Measurements from ENCODE around the gene SPATA31D3. TPM values are rescaled to one million over a fixed set of nuclear protein-coding genes. Genes with fewer than 3 reads are reported as not detected.

SPATA31D3 gene
- total and polyA plus RNA-seq, 2 of the 8 experiments (the other 6 are each of a cell fraction or from before 2014, with no cell fraction given), result not detected

- Histone ChIP-seq H2BK120ac (replicated peaks; ENCODE audit: low read depth, low read length) (no peak overlapping the region), H2AFZ (ENCODE audit: low read length) (no peak overlapping the region), H2BK5ac (ENCODE audit: low read depth, low read length) (no peak overlapping the region), H3K18ac (ENCODE audit: extremely low read depth, low read length) (no peak overlapping the region), H3K23me2 (ENCODE audit: low read depth, low read length) (no peaks in the 10 kb centered on the region), H2BK12ac (ENCODE audit: low read depth, low read length) (no peak overlapping the region), H3K36me3 (ENCODE audit: control insufficient read depth in 2 of 4, insufficient read depth in 4 of 4, low read length in 3 of 4) (no peaks in the 10 kb centered on the region), H3K4ac (replicated peaks; ENCODE audit: insufficient read length, low read depth, low read length) (no peak overlapping the region), H3K23ac (ENCODE audit: insufficient read length) (no peak overlapping the region), H3K79me2 (ENCODE audit: control insufficient read depth in 1 of 2, insufficient read depth in 2 of 2, low read length in 2 of 2) (no peaks in the 10 kb centered on the region), H3K14ac (ENCODE audit: insufficient read length) (no peak overlapping the region), H3K4me3 (ENCODE audit: extremely low read depth in 1 of 4, insufficient read depth in 2 of 4, low read depth in 3 of 4, low read length in 4 of 4) (no peak overlapping the region), H4K5ac (ENCODE audit: insufficient read length, low read depth, low read length) (no peak overlapping the region), H3K56ac (replicated peaks; ENCODE audit: insufficient read length, low read depth, low read length) (no peak overlapping the region), H4K20me1 (replicated peaks in 1 of 2; ENCODE audit: control insufficient read depth in 1 of 2, insufficient read depth in 2 of 2, low read length in 2 of 2) (no peaks in the 10 kb centered on the region), H4K91ac (replicated peaks; ENCODE audit: insufficient read length, low read length) (no peak overlapping the region), H2AK5ac (ENCODE audit: low read depth, low read length) (no peak overlapping the region), H2BK20ac (ENCODE audit: low read length) (no peak overlapping the region), H2BK15ac (ENCODE audit: low read length) (no peak overlapping the region), H4K8ac (ENCODE audit: extremely low read depth, insufficient read depth, low read length) (no peak overlapping the region), H3K9me3 (ENCODE audit: insufficient read depth in 2 of 2, low read depth in 1 of 2, low read length in 1 of 2) (0 out of 4 replicates have a peak, but pooled peaks cover 0 to 2% of the 10 kb centered on the region in 2 experiments), H3K27ac (ENCODE audit: low read depth, low read length) (no peak overlapping the region), H3K79me1 (ENCODE audit: low read depth, low read length) (no peaks in the 10 kb centered on the region), H3K4me1 (replicated peaks in 1 of 4; ENCODE audit: control insufficient read depth in 3 of 4, insufficient read depth in 4 of 4, low read length in 3 of 4) (no peaks in the 10 kb centered on the region), H3K4me2 (ENCODE audit: insufficient read depth in 1 of 2, low read depth in 2 of 2, low read length in 2 of 2) (no peak overlapping the region), H3K27me3 (replicated peaks in 1 of 4; ENCODE audit: control insufficient read depth in 3 of 4, extremely low read depth in 1 of 4, insufficient read depth in 3 of 4, low read length in 3 of 4) (no peaks in the 10 kb centered on the region), H3K9ac (replicated peaks in 1 of 4; ENCODE audit: extremely low read depth in 1 of 4, low read depth in 3 of 4, low read length in 3 of 4) (no peak overlapping the region)
- FAIRE-seq (no peak), DNase-seq (ENCODE audit: low read depth in 1 of 2, low spot score in 2 of 2) (no peak)
- 91% methylated on average over 5 of the region's 5 CpGs; no CpG with 5 or more reads in 1 of the 2 experiments for WGBS, 2 experiments (ENCODE audit: extremely low coverage in 1 of 2, insufficient coverage in 1 of 2, insufficient read length in 1 of 2, insufficient replicate concordance in 2 of 2, low coverage in 1 of 2, low lambda C conversion rate in 2 of 2, missing lambda C conversion rate in 1 of 2)
- CTCF ChIA-PET (ENCODE audit: partially characterized antibody), result no interaction called here
- POLR2A ChIA-PET (ENCODE audit: partially characterized antibody), result no interaction called here
- TF ChIP-seq SP4 (IDR thresholded peaks at IDR 0.05; ENCODE audit: low read length) (no peak), SIN3A (conservative IDR thresholded peaks at IDR 0.05 in 1 of 2, IDR thresholded peaks at IDR 0.05 in 1 of 2; ENCODE audit: low read depth in 1 of 2, low read length in 2 of 2) (no peak), ASH2L (IDR thresholded peaks at IDR 0.05; ENCODE audit: low read length) (no peak), MAX (IDR thresholded peaks at IDR 0.05) (no peak)
- TF ChIP-seq, protein P1, sequence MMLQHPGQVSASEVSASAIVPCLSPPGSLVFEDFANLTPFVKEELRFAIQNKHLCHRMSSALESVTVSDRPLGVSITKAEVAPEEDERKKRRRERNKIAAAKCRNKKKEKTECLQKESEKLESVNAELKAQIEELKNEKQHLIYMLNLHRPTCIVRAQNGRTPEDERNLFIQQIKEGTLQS (IDR thresholded peaks at IDR 0.05; ENCODE audit: insufficient read depth, low read depth, low read length), result no peak
Observed at GRCh38 chr9:81915801-81916505, 27.3 kb upstream of the SPATA31D3 start.

All from H1 (cell line).